Posterior cingulate gyrus (tissue), 11 donors: ENCODE results near the gene CPVL.
"Not testable (repeated sequence)": the region's sequence is repeated elsewhere in the genome, so short reads cannot be mapped to it uniquely, and the experiment has no call there.

ENCODE experiments used
- DNase-seq, 10 donors: peaks; one replicate each; pipeline versions ENCODE4 v3.0.0 to v3.0.0-alpha.2; 2020 to 2021; ENCODE audit warnings: mixed read lengths in 3 of 10
- intact Hi-C: fragments of 100-400 bp; cut with DNase I; formaldehyde crosslinking; loops from one replicate; pipeline ENCODE4 v1.15.1; 2023

CPVL gene

GRCh38 chr7:29122759-29123158, 23.6 kb downstream of the CPVL start:
- DNase-seq, result no peak
- intact Hi-C loops, result no loop called here

DNA sequence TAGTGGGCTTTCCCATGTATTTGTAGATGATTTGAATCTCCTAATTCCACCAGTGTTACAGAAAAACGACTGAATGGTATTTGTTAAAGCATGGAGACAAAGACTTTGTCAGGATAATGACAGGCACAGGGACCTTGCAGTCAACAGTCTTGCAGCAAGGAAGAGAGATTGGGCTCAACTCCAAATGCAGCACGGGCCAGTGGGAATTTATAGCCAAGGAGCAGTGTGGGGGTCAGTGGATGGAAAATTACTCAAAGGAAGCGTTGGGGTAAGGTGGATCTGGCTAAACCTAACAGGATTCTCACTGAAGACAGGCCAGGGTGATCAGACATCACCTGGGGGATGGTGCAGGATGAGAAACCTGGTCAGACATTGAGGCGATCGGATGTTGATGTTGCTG, 24.3 kb downstream of the CPVL start:
- DNase-seq, result no peak
- intact Hi-C loops, result no loop called here

GRCh38 chr7:29120955-29121354, 25.4 kb downstream of the CPVL start:
- intact Hi-C loops, result no loop called here
- DNase-seq, result no peak

DNA sequence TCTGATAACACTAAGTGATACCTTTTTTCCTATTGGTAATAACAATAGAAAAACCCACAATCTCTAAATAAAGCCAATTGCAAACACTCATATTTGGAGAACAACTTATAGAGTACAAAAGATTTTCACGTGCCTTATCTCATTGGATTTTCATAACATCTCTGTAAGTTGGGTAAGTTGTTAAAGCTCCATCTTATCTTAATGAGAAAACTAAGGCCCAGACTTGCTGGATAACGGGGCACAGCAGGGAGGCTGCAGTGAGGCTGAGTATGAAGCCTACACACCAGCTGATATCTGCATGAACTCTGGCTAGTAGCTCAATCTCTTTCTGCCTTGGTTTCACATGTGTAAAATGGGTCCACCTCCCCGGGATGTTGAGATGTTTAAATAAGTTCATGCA, 26.8 kb downstream of the CPVL start:
- intact Hi-C loops, result no loop called here
- no peak for DNase-seq

GRCh38 chr7:29116361-29117200, 29.8 kb downstream of the CPVL start:
- intact Hi-C loops, result no loop called here
- DNase-seq, result no peak

- intact Hi-C loops, result no loop called here
These were observed 30.6 kb downstream of the CPVL start for GRCh38 chr7:29115753-29116152.

GRCh38 chr7:29115130-29115687, 31.1 kb downstream of the CPVL start:
- no peak for DNase-seq
- intact Hi-C loops, result no loop called here

More at GRCh38 chr7:29115753-29116152, 30.6 kb downstream of the CPVL start:
- DNase-seq, result no peak

- intact Hi-C loops, DNase-seq: not testable (repeated sequence)
These were observed 32.1 kb downstream of the CPVL start for GRCh38 chr7:29114266-29114665.

- intact Hi-C loops, result no loop called here
These were observed 32.8 kb downstream of the CPVL start for GRCh38 chr7:29113384-29114102.

GRCh38 chr7:29112721-29113120, 33.6 kb downstream of the CPVL start:
- DNase-seq, result no peak
- intact Hi-C loops, result no loop called here

More at GRCh38 chr7:29113384-29114102, 32.8 kb downstream of the CPVL start:
- peak in 1 of 10 donors; percentile 23 for DNase-seq

DNA sequence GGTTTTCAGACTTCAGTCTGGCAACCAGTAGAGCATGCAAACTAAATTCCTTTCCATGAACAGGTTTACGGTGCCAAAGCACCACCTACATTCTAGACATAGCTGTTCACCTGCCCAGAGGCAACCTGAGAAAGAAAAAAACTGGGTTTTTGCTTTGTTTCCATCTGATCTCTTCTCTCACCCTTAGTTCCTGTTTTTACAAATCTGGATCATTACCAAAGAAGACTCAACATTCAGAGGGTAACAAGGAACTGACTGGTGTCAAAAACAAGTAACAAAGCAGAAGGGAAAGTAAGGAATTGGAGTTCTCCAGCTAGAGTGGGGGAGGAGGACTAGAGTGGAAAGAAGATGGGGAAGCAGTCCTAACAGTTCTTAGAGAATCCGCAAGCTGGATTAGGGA, 36.4 kb downstream of the CPVL start:
- DNase-seq, result no peak
- intact Hi-C loops, result loop anchor here (5.0 to 10.0 kb wide), 2 partner anchors 235 to 297 kb away; no protein-coding TSS in a partner anchor

DNA sequence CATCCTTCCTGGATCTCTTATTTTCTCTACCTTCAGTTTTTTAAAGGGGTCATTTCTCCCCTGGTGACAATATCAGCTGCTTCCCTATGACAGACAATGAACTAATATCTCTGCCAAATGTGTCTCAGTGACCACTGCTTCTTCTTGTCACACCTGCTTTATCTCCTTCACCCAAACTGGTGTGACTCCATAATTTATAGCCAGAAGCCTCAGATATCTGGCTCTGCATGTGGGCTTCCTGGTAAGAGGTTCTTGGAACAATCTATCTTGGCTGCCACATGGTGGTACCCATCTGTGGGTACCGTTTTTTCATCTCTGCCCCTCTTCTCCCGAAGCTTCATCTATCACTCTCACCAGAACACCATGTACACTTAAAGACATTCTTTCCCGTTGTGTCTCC, 37.0 kb downstream of the CPVL start:
- no peak for DNase-seq
- intact Hi-C loops, result loop anchor here (5.0 to 10.0 kb wide), 2 partner anchors 235 to 298 kb away; no protein-coding TSS in a partner anchor

- intact Hi-C loops, result loop anchor here (5.0 to 10.0 kb wide), 2 partner anchors 238 to 300 kb away; no protein-coding TSS in a partner anchor
- no peak for DNase-seq
These were observed 39.3 kb downstream of the CPVL start for GRCh38 chr7:29107056-29107455.

GRCh38 chr7:29106669-29106988, 39.7 kb downstream of the CPVL start:
- no peak for DNase-seq
- intact Hi-C loops, result loop anchor here (1.0 to 10.0 kb wide), 3 partner anchors 184 to 301 kb away; no protein-coding TSS in a partner anchor

- intact Hi-C loops, result loop anchor here (1.0 to 10.0 kb wide), 3 partner anchors 184 to 301 kb away; no protein-coding TSS in a partner anchor
These were observed 40.3 kb downstream of the CPVL start for GRCh38 chr7:29105752-29106668.

DNA sequence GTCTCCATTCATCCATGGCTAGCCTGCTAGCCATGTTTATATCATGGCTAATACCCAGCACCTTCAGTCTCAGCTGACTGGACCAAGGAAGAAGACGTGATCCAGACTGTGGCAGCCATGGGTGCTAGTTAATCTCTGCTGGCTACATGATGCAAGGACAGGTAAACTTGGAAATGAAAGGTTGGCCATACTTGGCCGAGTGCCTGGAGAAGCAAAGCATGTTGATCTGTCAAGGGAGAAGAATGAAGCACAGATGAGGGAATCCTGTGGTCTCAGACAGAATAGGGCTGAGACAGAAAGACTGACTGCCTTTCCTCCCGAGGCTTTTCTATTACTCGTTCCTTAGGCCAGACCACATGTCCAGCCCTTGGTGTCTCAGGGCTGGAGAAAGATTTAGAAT, 41.1 kb downstream of the CPVL start:
- no peak for DNase-seq
- intact Hi-C loops, result loop anchor here (5.0 to 10.0 kb wide), 2 partner anchors 240 to 302 kb away; no protein-coding TSS in a partner anchor

More at GRCh38 chr7:29105752-29106668, 40.3 kb downstream of the CPVL start:
- peak in 2 of 10 donors; percentile 22 to 26 for DNase-seq

DNA sequence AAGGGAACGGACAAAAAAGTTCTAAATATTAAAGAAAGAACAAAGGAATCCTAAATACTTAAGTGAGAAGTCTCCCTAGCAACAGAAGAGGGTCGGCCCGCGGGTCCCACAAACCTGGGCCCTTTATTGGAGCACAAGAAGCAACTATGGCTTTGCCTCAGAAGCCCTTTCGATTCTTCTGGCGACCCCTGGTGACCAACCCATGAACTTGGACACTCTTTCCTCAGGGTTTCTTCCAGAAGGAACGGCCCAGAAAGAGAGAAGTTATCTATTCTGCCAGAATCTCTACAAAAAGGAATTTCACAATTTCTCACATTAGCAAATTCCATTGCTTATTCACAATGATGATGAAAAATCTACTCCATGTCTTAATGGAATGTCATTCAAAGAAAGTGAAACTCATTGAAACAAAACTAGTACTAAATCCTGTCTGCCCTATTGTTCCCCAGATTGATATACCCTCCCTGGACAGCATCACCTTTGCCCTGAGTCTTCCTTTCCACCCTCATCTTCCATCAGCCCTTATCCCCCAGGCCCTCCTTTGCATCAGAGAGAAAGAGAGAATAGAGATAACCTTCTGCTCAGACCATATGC, 43.7 kb downstream of the CPVL start:
- DNase-seq, result peak in 9 of 10 donors; percentile 20 to 89 (median 63)
- intact Hi-C loops, result loop anchor here (1.0 to 10.0 kb wide), 2 partner anchors 175 to 242 kb away; no protein-coding TSS in a partner anchor

- intact Hi-C loops, result loop anchor here (10.0 kb wide), 1 partner anchor 244 kb away; no protein-coding TSS in a partner anchor
These were observed 45.4 kb downstream of the CPVL start for GRCh38 chr7:29100924-29101323.

More at GRCh38 chr7:29100924-29101323, 45.4 kb downstream of the CPVL start:
- no peak for DNase-seq
